DOHH2 (cell line): ENCODE measurements around the gene DDX54.

Experiments
- CTCF ChIP-seq: fragments of 200-600 bp; sonication (generic); IDR thresholded peaks from one replicate; pipeline ENCODE4 v1.5.1; 2014; ENCODE audit warnings: antibody characterized with exemption, mild to moderate bottlenecking, low read depth, low read length; ENCODE audit not compliant: poor library complexity, severe bottlenecking
- EZH2phosphoT487 ChIP-seq: fragments of 200-600 bp; sonication (generic); IDR thresholded peaks from 2 replicates; pipeline ENCODE4 v1.6.1; 2017; ENCODE audit warnings: borderline replicate concordance, mild to moderate bottlenecking, antibody characterized with exemption, low read length, moderate library complexity, mixed read lengths

- TF ChIP-seq CTCF (no peak), EZH2phosphoT487 (no peak)
These were observed 73.0 kb downstream of the DDX54 start for GRCh38 chr12:113112043-113112899.
